KOPT-K1 (cell line): Measurements from ENCODE around the gene MRPS16.
A peak's percentile ranks its signal among the peaks of the same experiment; 100 is the strongest.
"Not testable (repeated sequence)": the region's sequence is repeated elsewhere in the genome, so short reads cannot be mapped to it uniquely, and the experiment has no call there.

Source experiments
- H3K27ac ChIP-seq: fragments of 200-600 bp; sonication (generic); 2 replicates; pipeline ENCODE4 v1.5.1; 2016; ENCODE audit warnings: antibody characterized with exemption, mild to moderate bottlenecking, low read depth, low read length; ENCODE audit not compliant: poor library complexity, severe bottlenecking
- H3K36me3 ChIP-seq: fragments of 200-600 bp; sonication (generic); 2 replicates; pipeline ENCODE4 v1.5.1; 2017; ENCODE audit warnings: antibody characterized with exemption, mild to moderate bottlenecking, low read length, moderate library complexity; ENCODE audit not compliant: insufficient read depth
- H3K9me3 ChIP-seq: fragments of 200-600 bp; sonication (generic); 2 replicates; pipeline ENCODE4 v1.5.1; 2017; ENCODE audit warnings: antibody characterized with exemption, low read length, mild to moderate bottlenecking; ENCODE audit not compliant: insufficient read depth, poor library complexity, severe bottlenecking

The MRPS16 gene

DNA sequence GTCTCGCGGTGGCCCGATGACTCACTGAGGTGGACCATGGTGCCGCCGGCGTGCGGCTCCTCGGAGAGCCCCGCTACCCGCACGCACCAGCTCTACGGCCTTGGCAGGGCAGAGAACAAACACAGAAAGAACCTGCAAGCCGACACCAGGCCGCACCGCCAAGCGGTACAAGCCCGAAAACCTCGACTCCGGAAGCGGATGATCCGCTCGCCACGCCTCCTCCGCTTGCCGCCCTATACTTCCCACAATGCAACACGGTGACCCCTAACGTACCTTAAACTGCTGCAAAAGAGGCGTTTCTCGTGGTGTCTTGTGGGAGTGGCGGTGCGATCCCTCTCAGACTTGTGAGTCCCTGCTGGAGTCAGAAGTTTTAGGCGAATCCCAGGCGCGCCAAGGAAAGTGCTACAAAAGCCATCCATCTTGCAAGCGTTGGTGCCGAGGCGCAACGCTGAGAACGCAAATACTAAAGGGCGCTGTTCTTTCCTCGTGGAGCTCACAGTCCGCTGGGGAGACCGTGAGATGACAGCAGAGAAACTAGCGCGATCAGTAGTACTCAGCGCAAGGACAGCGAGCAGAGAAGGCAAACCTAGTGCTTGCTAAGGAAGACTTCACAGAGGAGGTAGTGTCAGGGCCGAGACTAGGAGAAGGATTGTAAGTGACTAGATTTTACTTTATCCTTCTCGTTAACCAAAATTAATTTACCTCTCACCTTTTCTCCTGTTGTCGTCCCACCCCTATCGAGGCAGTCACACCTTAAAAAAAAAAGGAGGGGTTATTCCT lies at the start of gene MRPS16:
MRPS16 (minus strand) TSS at position 200 of the 780 bp plus-strand sequence; CDS start at position 38, 162 bp downstream.
- peak within 1 kb of the TSS; percentile 87 for H3K27ac ChIP-seq
- H3K9me3 ChIP-seq: no peaks in the 10 kb centered on the region

DNA sequence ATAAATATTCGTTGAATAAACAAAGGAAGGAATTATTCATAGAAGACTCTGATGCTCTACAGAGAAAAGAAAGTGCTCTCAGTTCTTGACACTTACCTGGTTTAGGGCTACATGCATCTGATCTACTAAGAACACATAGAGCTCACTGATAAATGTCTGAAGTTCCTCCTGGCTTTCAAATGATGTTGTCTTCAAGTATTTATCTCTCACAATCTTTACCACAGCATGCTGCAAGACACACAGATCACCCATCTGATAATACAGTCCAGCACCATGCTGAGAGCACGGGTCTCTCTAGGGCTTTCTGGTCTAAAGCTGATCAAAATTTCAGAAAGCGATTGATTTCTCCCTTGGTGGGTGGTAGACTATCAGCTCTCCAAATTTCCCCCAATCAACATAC lies 44.5 kb upstream of the MRPS16 start:
- H3K27ac ChIP-seq: no peak overlapping the region
- no peaks in the 10 kb centered on the region for H3K9me3 ChIP-seq
- no peaks in the 10 kb centered on the region for H3K36me3 ChIP-seq

More for the DNA sequence above, at the start of gene MRPS16:
- H3K36me3 ChIP-seq: peaks cover 35% of the 10 kb centered on the region

DNA sequence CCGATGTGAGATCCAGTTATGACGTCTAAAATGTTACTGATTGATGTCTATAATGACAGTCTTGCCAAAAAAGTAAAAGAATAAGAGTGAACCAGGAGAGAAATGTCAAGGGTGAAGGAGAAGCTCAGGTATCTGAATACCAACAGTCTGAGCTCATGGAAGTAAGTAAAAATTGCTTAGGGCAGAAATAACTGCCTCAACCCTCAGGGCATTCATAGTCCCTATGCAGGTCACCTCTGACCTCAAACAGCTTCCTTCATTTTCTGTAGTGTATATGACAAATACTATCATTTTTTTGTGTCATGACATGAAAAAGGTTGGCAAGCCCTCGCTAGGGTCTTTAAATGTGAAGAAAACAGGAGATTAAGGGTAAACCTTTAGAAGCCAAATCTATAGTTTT lies 41.0 kb upstream of the MRPS16 start:
- no peaks in the 10 kb centered on the region for H3K36me3 ChIP-seq
- H3K27ac ChIP-seq: no peak overlapping the region
- H3K9me3 ChIP-seq: peaks cover 6% of the 10 kb centered on the region

DNA sequence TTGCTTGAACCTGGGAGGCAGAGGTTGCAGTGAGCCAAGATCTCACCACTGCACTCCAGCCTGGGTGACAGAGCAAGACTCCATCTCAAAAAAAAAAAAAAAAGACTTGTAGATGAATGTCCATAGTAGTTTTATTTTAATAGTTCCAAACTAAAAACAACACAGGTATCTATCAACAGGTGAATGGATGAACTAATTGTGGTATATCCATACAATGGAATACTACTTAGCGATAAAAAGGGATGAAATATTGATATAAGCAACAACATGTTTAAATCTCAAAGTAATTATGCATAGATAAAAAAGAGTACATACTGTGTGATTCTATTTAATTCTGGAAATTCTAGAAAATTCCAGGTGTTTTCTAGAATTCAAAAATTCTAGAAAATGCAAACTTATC lies 37.5 kb upstream of the MRPS16 start:
- Histone ChIP-seq H3K9me3 (peaks cover 6% of the 10 kb centered on the region), H3K27ac (no peak overlapping the region), H3K36me3 (no peaks in the 10 kb centered on the region)

DNA sequence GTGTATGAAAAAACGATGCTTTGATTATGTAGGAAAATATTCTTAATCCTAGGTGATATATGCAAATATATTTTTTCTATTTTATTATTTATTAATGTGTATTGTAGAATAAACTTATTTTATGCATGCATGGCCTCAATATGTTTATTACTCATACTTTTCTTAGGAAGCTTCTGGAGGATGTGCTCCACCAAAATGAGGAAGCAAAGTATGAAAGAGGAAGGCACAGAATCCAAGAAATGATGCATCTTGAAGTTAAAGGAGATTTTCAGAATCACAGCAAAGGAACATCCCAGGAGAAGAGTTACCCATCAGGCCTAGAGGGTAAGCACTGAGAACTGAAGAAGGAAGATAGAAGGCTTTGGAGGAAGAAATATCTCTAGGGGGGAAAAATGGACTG lies 35.0 kb upstream of the MRPS16 start:
- peaks cover 6% of the 10 kb centered on the region for H3K9me3 ChIP-seq
- no peaks in the 10 kb centered on the region for H3K36me3 ChIP-seq
- no peak overlapping the region for H3K27ac ChIP-seq

DNA sequence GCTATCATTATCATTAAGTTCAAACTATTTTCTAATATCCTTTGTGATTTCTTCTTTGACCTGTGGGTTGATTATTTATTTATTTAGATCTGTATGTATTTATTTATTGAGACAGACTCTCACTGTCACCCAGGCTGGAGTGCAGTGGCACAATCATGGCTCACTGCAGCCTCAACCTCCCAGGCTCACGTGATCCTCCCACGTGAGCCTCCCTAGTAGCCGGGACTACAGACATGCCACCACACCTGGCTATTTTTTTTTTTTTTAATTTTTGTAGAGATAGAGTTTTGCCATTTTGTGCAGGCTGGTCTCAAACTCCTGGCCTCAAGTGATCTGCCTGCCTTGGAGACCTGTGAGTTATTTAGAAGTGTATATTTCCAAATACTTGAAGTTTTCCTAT lies 28.7 kb upstream of the MRPS16 start:
- H3K27ac ChIP-seq: no peak overlapping the region

DNA sequence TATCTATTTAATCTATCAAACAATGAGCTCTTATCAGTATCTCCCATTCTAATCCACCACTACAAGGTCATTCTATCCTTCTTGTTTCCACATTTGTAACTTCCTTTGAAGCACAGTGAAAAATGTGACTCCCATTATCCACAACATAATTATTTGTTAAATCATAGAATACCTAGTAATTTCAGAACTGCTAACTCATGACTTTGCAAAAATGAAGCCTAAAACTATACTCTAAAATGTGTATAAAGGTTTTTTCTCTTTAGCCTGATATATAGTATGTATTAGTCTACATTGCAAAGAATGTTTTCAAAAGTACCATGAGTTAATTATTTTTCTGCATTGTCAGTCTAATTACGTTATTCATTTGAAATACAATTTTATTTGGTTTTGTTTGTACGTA lies 12.0 kb upstream of the MRPS16 start:
- H3K36me3 ChIP-seq: no peaks in the 10 kb centered on the region
- no peak overlapping the region for H3K27ac ChIP-seq
- peaks cover 2% of the 10 kb centered on the region for H3K9me3 ChIP-seq

More for the DNA sequence above, 28.7 kb upstream of the MRPS16 start:
- no peaks in the 10 kb centered on the region for H3K36me3 ChIP-seq
- no peaks in the 10 kb centered on the region for H3K9me3 ChIP-seq

DNA sequence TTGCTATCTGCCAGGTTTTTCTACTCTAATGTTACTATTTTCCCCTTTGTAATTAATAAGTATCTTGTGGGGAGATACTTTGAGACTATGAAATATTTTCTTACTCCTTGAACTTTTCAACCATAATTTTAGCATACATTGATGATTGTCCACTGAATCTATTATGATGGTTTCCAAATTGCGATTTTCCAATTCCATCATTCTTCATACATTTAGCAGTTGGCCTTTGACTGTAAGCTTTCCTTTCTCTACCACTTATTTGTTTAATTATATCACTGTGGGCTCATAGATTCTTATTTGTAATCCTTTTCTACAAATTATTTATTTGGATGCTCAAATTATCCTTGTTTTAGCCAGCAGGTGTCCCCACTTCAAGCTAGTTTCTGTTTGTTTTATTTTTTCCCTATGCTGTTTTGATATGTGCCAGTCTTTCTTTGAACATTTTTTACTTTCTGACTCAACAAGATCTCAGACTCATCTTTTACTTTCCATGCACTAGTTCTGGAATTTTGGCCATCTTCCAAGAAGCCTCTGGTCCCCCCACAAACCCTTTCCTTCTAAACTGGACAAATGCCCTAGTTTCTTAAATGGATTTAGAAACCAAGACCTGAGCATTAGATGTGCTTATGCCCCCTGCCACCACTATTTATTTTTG lies 11.4 kb upstream of the MRPS16 start:
- Histone ChIP-seq H3K27ac (no peak overlapping the region), H3K9me3 (peaks cover 8% of the 10 kb centered on the region), H3K36me3 (no peaks in the 10 kb centered on the region)

DNA sequence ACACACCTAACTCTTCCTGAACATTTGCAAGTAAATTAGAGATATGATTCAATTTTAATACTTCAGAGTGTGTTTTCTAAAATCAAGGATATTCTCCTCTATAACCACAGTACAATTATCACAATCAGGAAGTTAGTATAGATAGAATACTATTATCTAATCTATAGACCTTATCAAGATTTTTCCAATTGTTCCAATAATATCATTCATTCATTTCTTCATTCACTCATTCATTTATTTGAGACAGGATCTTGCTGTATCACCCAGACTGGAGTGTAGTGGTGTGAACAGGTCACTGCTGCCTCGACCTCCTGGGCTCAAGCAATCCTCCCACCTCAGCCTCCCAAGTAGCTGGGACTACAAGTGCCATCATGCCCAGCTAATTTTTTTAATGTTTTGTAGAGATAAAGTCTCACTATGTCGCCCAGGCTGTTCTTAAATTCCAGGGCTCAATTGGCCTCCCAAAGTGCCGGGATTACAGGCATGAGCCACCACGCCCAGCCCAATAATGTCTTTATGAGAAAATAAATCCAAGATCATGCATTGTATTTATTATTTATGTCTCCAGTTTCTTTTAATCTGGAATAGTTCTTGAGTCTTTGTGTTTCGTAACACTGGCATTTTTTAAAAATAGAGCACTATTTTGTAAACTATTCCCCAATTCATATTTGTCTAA lies 10.6 kb upstream of the MRPS16 start:
- no peak overlapping the region for H3K27ac ChIP-seq
- peaks cover 9% of the 10 kb centered on the region for H3K9me3 ChIP-seq
- no peaks in the 10 kb centered on the region for H3K36me3 ChIP-seq

DNA sequence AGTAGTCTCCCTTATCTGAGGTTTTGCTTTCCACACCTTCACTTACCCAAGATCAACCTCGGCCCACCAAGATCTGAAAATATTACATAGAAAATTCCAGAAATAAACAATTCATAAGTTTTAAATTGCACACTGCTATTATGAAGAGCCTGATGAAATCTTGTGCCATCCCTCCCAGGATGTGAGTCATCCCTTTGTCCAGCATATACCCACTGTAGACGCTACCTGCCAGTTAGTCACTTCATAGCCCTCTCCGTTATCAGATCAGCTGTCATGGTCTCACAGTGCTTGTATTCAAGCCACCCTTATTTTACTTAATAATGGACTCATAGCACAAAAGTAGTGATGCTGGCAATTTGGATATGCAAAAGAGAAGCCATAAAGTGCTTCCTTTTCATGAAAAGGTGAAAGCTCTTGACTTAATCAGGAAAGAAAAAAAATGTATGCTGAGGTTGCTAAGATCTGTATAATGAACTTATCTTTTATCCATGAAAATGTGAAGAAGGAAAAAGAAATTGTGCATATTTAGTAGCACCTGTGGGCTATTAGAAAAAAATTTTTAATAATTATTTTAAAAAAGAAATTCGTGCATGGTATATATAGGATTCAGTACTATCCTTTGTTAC lies 9.8 kb upstream of the MRPS16 start:
- peaks cover 9% of the 10 kb centered on the region for H3K9me3 ChIP-seq
- H3K27ac ChIP-seq: no peak overlapping the region

DNA sequence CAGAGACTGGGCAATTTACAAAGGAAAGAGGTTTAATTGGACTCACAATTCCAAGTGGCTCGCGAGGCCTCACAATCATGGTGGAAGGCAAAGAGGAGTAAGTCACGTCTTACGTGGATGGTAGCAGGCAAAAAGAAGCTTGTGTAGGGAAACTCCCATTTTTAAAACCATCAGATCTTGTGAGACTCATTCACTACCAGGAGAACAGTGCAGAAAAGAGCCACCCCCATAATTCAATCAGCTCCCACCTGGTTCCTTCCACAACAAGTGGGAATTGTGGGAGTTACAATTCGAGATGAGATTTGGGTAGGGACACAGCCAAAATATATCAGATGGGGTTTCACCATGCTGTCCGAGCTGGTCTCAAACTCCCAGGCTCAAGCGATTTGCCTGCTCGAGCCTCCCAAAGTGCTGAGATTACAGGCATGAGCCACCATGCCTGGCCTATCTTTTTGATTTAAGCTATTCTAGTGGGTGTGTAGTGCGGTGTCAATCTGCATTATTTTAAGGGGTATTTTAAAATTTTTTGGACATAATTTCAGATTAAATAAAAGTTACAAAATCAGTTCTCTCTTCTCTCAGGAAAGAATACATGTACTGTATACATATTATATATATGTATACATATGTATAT lies 9.0 kb upstream of the MRPS16 start:
- peaks cover 9% of the 10 kb centered on the region for H3K9me3 ChIP-seq
- H3K27ac ChIP-seq: no peak overlapping the region
- H3K36me3 ChIP-seq: no peaks in the 10 kb centered on the region

More for the DNA sequence above, 9.8 kb upstream of the MRPS16 start:
- H3K36me3 ChIP-seq: no peaks in the 10 kb centered on the region

DNA sequence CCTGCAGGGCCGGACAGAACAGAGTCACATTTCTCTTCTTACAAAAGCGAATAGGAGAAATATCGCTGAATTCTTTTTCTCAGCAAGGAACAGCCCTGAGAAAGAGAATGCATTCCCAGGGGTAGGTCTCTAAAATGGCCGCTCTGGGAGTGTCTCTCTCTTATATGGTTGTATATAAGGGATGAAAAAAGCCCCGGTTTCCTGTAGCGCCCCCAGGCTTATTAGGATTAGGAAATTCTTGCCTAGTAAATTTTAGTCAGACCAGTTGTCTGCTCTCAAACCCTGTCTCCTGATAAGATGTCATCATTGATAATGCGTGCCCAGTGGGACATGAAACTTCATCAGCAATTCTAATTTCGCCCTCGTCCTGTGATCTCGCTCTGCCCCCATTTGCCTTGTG lies 6.2 kb upstream of the MRPS16 start:
- H3K9me3 ChIP-seq, H3K36me3 ChIP-seq, H3K27ac ChIP-seq: not testable (repeated sequence)

DNA sequence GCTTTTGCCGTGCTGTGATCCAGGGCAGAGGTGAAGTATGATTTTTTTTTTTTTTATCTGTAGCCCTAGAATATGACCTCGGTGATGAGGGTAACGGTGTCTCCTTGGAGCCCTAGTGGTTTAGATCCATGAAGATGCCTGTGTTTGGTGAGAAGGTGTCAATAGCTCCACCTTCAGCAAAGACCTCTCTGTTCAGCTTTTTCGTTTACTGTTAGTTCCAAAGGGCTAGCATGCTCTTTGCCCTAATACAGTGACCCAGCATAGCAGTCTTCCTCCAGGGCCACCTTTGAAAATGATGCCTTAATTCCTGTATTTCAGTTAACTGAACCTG lies 746 bp upstream of the MRPS16 start:
- Histone ChIP-seq H3K36me3 (peaks cover 30% of the 10 kb centered on the region), H3K27ac (peak overlapping the region; percentile 87), H3K9me3 (no peaks in the 10 kb centered on the region)

DNA sequence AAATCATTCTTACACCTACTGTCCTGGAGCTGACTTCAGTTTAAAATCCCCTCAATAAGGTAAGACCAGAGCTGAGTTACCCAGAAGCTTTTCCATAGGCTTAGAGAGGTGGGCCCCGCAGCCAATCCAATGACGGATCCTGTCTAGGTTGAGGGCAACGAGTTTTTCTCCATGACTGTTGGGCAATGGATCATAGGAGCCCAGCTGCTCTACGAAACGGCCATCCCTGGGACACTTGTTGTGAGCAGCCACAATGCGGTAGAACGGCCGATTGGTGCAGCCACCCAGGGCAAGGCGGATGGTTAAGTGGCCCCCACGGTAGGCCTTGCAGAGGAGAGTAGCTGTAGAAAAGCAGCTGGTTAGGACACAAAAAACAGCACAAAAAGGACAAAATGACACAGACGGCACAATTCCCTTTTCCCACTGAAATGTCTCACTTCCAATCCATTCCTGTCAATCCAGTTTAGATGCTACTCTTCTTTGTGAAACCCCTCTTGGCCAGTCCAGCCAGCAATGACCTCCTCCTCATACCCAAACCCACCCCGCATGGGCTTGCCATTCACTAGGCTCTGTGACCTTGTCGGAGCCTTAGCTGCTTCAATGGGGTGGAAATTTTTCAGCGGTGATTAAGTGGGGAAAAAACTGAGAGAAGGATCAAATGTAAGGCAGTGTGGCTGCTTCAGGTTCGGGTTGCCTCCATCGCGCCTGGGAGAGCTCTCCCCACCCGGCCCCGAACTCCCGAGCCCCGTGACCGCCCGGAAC lies 580 bp downstream of the MRPS16 start:
- no peaks in the 10 kb centered on the region for H3K9me3 ChIP-seq
- H3K27ac ChIP-seq: peak overlapping the region; percentile 87
- H3K36me3 ChIP-seq: peaks cover 38% of the 10 kb centered on the region
